GM21526 (cell line): ENCODE measurements around the gene MINDY4.

Source experiments
- ATAC-seq: cut with Tn5 transposase; IDR thresholded peaks from one replicate; pipeline ENCODE4 v1.9.1; 2021; ENCODE audit warnings: moderate library complexity; ENCODE audit not compliant: unreplicated experiment, low FRiP score

Gene MINDY4

GRCh38 chr7:30869794-30870611 is 98.8 kb downstream of the MINDY4 start:
- no peak for ATAC-seq

- ATAC-seq: no peak
Measured at GRCh38 chr7:30870821-30871518, 99.8 kb downstream of the MINDY4 start.

- no peak for ATAC-seq
Measured at GRCh38 chr7:30871655-30872054, 100.4 kb downstream of the MINDY4 start.

GRCh38 chr7:30873207-30873606 is 102.0 kb downstream of the MINDY4 start:
- no peak for ATAC-seq

GRCh38 chr7:30873656-30874055 is 102.4 kb downstream of the MINDY4 start:
- no peak for ATAC-seq

- ATAC-seq: no peak
Measured at GRCh38 chr7:30874656-30875302, 103.6 kb downstream of the MINDY4 start.

GRCh38 chr7:30877015-30877769 is 106.0 kb downstream of the MINDY4 start:
- ATAC-seq: no peak

- ATAC-seq: no peak
Measured at GRCh38 chr7:30877993-30878392, 106.8 kb downstream of the MINDY4 start.

- ATAC-seq: no peak
Measured at GRCh38 chr7:30879139-30880124, 108.2 kb downstream of the MINDY4 start.

GRCh38 chr7:30880125-30880720 is 109.0 kb downstream of the MINDY4 start:
- ATAC-seq: no peak

GRCh38 chr7:30880941-30881340 is 109.7 kb downstream of the MINDY4 start:
- ATAC-seq: no peak

GRCh38 chr7:30881448-30881847 is 110.2 kb downstream of the MINDY4 start:
- no peak for ATAC-seq

GRCh38 chr7:30884881-30885280 is 113.7 kb downstream of the MINDY4 start:
- no peak for ATAC-seq

- no peak for ATAC-seq
Measured at GRCh38 chr7:30886608-30887011, 115.4 kb downstream of the MINDY4 start.

- no peak for ATAC-seq
Measured at GRCh38 chr7:30887464-30887872, 116.3 kb downstream of the MINDY4 start.

GRCh38 chr7:30888747-30889146 is 117.5 kb downstream of the MINDY4 start:
- no peak for ATAC-seq

- ATAC-seq: no peak
Measured at GRCh38 chr7:30890226-30890625, 119.0 kb downstream of the MINDY4 start.

GRCh38 chr7:30893357-30893756 is 122.1 kb downstream of the MINDY4 start:
- no peak for ATAC-seq

- no peak for ATAC-seq
Measured at GRCh38 chr7:30894009-30894408, 122.8 kb downstream of the MINDY4 start.
